CD4-positive, CD25-positive, alpha-beta regulatory T cell (primary cell): ENCODE measurements around the gene RELB. TPM values are rescaled to one million over a fixed set of nuclear protein-coding genes. Genes with fewer than 3 reads are reported as not detected.

Source experiments
- ATAC-seq, 2 donors: fragments of 150-1000 bp; cut with Tn5 transposase; one replicate each; pipeline ENCODE4 v1.10.0; 2021; ENCODE audit warnings: low read depth in 2 of 2, moderate number of reproducible peaks in 2 of 2, moderate library complexity in 1 of 2
- DNase-seq, 3 donors: peaks; one replicate each; pipeline versions ENCODE4 v3.0.0 to v3.0.0-alpha.2; 2012 to 2022; ENCODE audit warnings: mixed read lengths in 1 of 3
- H3K27ac ChIP-seq: one replicate; pipeline ENCODE4 v1.7.0; 2013; ENCODE audit warnings: mild to moderate bottlenecking, low read length; ENCODE audit not compliant: insufficient read depth, poor library complexity, severe bottlenecking
- H3K27me3 ChIP-seq: one replicate; pipeline ENCODE4 v1.7.0; 2013; ENCODE audit warnings: low read length; ENCODE audit not compliant: control insufficient read depth, insufficient read depth
- H3K36me3 ChIP-seq: one replicate; pipeline ENCODE4 v1.7.0; 2013; ENCODE audit warnings: mild to moderate bottlenecking, low read length, moderate library complexity; ENCODE audit not compliant: control insufficient read depth, insufficient read depth
- H3K4me1 ChIP-seq: 2 replicates; pipeline ENCODE4 v1.7.0; 2013; ENCODE audit warnings: mild to moderate bottlenecking, low read length; ENCODE audit not compliant: insufficient read depth, control insufficient read depth, poor library complexity, severe bottlenecking
- H3K4me3 ChIP-seq: one replicate; pipeline ENCODE4 v1.7.0; 2013; ENCODE audit warnings: low read depth, mild to moderate bottlenecking, low read length, moderate library complexity
- H3K9me3 ChIP-seq, 2 experiments: 1 replicate in 1 of 2; 2 replicates in 1 of 2; pipeline ENCODE4 v1.7.0; 2013; ENCODE audit warnings: low read length in 2 of 2, mild to moderate bottlenecking in 1 of 2, moderate library complexity in 1 of 2; ENCODE audit not compliant: control insufficient read depth in 2 of 2
- H3K27ac Mint-ChIP-seq, 3 donors: one replicate each; pipeline ENCODE4 v1.8.0; 2020 to 2022; ENCODE audit warnings: mild to moderate bottlenecking in 3 of 3, mixed read lengths in 3 of 3, moderate library complexity in 2 of 3
- H3K27me3 Mint-ChIP-seq: one replicate; pipeline ENCODE4 v1.8.0; 2022; ENCODE audit warnings: mild to moderate bottlenecking, mixed read lengths
- H3K36me3 Mint-ChIP-seq: one replicate; pipeline ENCODE4 v1.8.0; 2020; ENCODE audit warnings: mixed read lengths
- H3K4me1 Mint-ChIP-seq, 4 donors: one replicate each; pipeline ENCODE4 v1.8.0; 2020 to 2022; ENCODE audit warnings: mixed read lengths in 4 of 4, mild to moderate bottlenecking in 1 of 4
- H3K4me3 Mint-ChIP-seq, 4 donors: one replicate each; pipeline ENCODE4 v1.8.0; 2020 to 2022; ENCODE audit warnings: mild to moderate bottlenecking in 4 of 4, mixed read lengths in 4 of 4, moderate library complexity in 3 of 4
- H3K9me3 Mint-ChIP-seq, 7 donors: one replicate each; pipeline ENCODE4 v1.8.0; 2020 to 2022; ENCODE audit warnings: mixed read lengths in 7 of 7, mild to moderate bottlenecking in 3 of 7, moderate library complexity in 2 of 7
- polyA plus RNA-seq, 4 donors: library from polyadenylated mRNA; unstranded; fragments of 300-500 nt; fragmentation: Illumina TruSeq; gene quantifications; one replicate each; pipeline ENCODE4 v1.2.3, GENCODE V29; 2021
- total RNA-seq: library from RNA; stranded (reverse); gene quantifications from one replicate; pipeline ENCODE4 v1.2.3, GENCODE V29; 2022

Gene RELB
- total and polyA plus RNA-seq, 5 donors from 2014 or later, result 5.5 to 107 (median 10.6) TPM

GRCh38 chr19:45068041-45068440 is 66.8 kb downstream of the RELB start:
- Mint-ChIP-seq H3K4me1 (peaks cover 0 to 3% (median 0%) of the 10 kb centered on the region in 4 donors), H3K36me3 (peaks cover 14% of the 10 kb centered on the region), H3K27ac (no peak overlapping the region), H3K27me3 (no peaks in the 10 kb centered on the region), H3K9me3 (peaks cover 0 to 2% (median 0%) of the 10 kb centered on the region in 7 donors), H3K4me3 (no peak overlapping the region)
- Histone ChIP-seq H3K4me3 (no peak overlapping the region), H3K27ac (no peak overlapping the region), H3K27me3 (no peaks in the 10 kb centered on the region), H3K9me3 (no peaks in the 10 kb centered on the region), H3K4me1 (no peaks in the 10 kb centered on the region), H3K36me3 (peaks cover 43% of the 10 kb centered on the region)
- DNase-seq, result no peak
- no peak for ATAC-seq

GRCh38 chr19:45069056-45069455 is 67.8 kb downstream of the RELB start:
- no peak overlapping the region for H3K4me3 Mint-ChIP-seq
- peaks cover 0 to 3% (median 0%) of the 10 kb centered on the region in 4 donors for H3K4me1 Mint-ChIP-seq
- H3K9me3 ChIP-seq, result no peaks in the 10 kb centered on the region
- H3K9me3 Mint-ChIP-seq, result peaks cover 0 to 2% (median 0%) of the 10 kb centered on the region in 7 donors
- peaks cover 14% of the 10 kb centered on the region for H3K36me3 Mint-ChIP-seq
- no peaks in the 10 kb centered on the region for H3K4me1 ChIP-seq
- H3K4me3 ChIP-seq, result no peak overlapping the region
- H3K27me3 ChIP-seq, result no peaks in the 10 kb centered on the region
- ATAC-seq, result no peak
- DNase-seq, result no peak
- no peak overlapping the region for H3K27ac ChIP-seq
- H3K27me3 Mint-ChIP-seq, result no peaks in the 10 kb centered on the region
- peaks cover 36% of the 10 kb centered on the region for H3K36me3 ChIP-seq
- H3K27ac Mint-ChIP-seq, result no peak overlapping the region

GRCh38 chr19:45070214-45070613 is 69.0 kb downstream of the RELB start:
- H3K4me1 ChIP-seq, result peaks cover 4% of the 10 kb centered on the region
- H3K4me3 Mint-ChIP-seq, result no peak overlapping the region
- H3K27ac ChIP-seq, result no peak overlapping the region
- peaks cover 0 to 8% (median 5%) of the 10 kb centered on the region in 4 donors for H3K4me1 Mint-ChIP-seq
- no peaks in the 10 kb centered on the region for H3K9me3 ChIP-seq
- no peak for DNase-seq
- H3K27me3 ChIP-seq, result no peaks in the 10 kb centered on the region
- H3K36me3 ChIP-seq, result peaks cover 32% of the 10 kb centered on the region
- no peak overlapping the region for H3K27ac Mint-ChIP-seq
- ATAC-seq, result no peak
- no peak overlapping the region for H3K4me3 ChIP-seq
- peaks cover 14% of the 10 kb centered on the region for H3K36me3 Mint-ChIP-seq
- peaks cover 0 to 2% (median 0%) of the 10 kb centered on the region in 7 donors for H3K9me3 Mint-ChIP-seq
- no peaks in the 10 kb centered on the region for H3K27me3 Mint-ChIP-seq

- peaks cover 10% of the 10 kb centered on the region for H3K36me3 Mint-ChIP-seq
- ATAC-seq, result no peak
- Histone ChIP-seq H3K4me3 (no peak overlapping the region), H3K36me3 (peaks cover 28% of the 10 kb centered on the region), H3K9me3 (no peaks in the 10 kb centered on the region), H3K27ac (no peak overlapping the region), H3K4me1 (peaks cover 10% of the 10 kb centered on the region), H3K27me3 (no peaks in the 10 kb centered on the region)
- H3K4me1 Mint-ChIP-seq, result peaks cover 0 to 12% (median 5%) of the 10 kb centered on the region in 4 donors
- H3K9me3 Mint-ChIP-seq, result peaks cover 0 to 2% (median 0%) of the 10 kb centered on the region in 7 donors
- no peaks in the 10 kb centered on the region for H3K27me3 Mint-ChIP-seq
- H3K4me3 Mint-ChIP-seq, result no peak overlapping the region
- DNase-seq, result no peak
- H3K27ac Mint-ChIP-seq, result no peak overlapping the region
These were observed 69.7 kb downstream of the RELB start for GRCh38 chr19:45070861-45071544.

GRCh38 chr19:45071545-45071938 is 70.3 kb downstream of the RELB start:
- H3K9me3 ChIP-seq, result no peaks in the 10 kb centered on the region
- Mint-ChIP-seq H3K27me3 (no peaks in the 10 kb centered on the region), H3K36me3 (peaks cover 10% of the 10 kb centered on the region), H3K9me3 (peaks cover 0 to 2% (median 0%) of the 10 kb centered on the region in 7 donors), H3K4me1 (peaks cover 2 to 15% (median 6%) of the 10 kb centered on the region in 4 donors), H3K4me3 (no peak overlapping the region), H3K27ac (no peak overlapping the region)
- no peaks in the 10 kb centered on the region for H3K27me3 ChIP-seq
- no peak for DNase-seq
- H3K36me3 ChIP-seq, result peaks cover 28% of the 10 kb centered on the region
- H3K4me3 ChIP-seq, result no peak overlapping the region
- H3K4me1 ChIP-seq, result peaks cover 13% of the 10 kb centered on the region
- no peak overlapping the region for H3K27ac ChIP-seq
- ATAC-seq, result no peak

GRCh38 chr19:45071969-45072790 is 70.9 kb downstream of the RELB start:
- peaks cover 19% of the 10 kb centered on the region for H3K4me1 ChIP-seq
- Mint-ChIP-seq H3K9me3 (no peaks in the 10 kb centered on the region), H3K27me3 (no peaks in the 10 kb centered on the region), H3K4me1 (peaks cover 6 to 22% (median 12%) of the 10 kb centered on the region in 4 donors), H3K36me3 (peaks cover 10% of the 10 kb centered on the region), H3K27ac (no peak overlapping the region), H3K4me3 (peak overlapping the region in 2 of 4 donors; percentile 43 to 61)
- ATAC-seq (no peak), DNase-seq (no peak)
- no peak overlapping the region for H3K4me3 ChIP-seq
- no peaks in the 10 kb centered on the region for H3K9me3 ChIP-seq
- H3K36me3 ChIP-seq, result peaks cover 28% of the 10 kb centered on the region
- no peak overlapping the region for H3K27ac ChIP-seq
- H3K27me3 ChIP-seq, result no peaks in the 10 kb centered on the region

- H3K4me1 Mint-ChIP-seq, result peaks cover 6 to 38% (median 21%) of the 10 kb centered on the region in 4 donors
- ATAC-seq, result no peak
- peak overlapping the region; percentile 71 to 86 (median 80) for H3K4me3 Mint-ChIP-seq
- H3K4me3 ChIP-seq, result no peak overlapping the region
- H3K27ac Mint-ChIP-seq, result peak overlapping the region; percentile 7 to 83 (median 74)
- no peaks in the 10 kb centered on the region for H3K27me3 Mint-ChIP-seq
- H3K27me3 ChIP-seq, result no peaks in the 10 kb centered on the region
- H3K9me3 ChIP-seq, result no peaks in the 10 kb centered on the region
- peaks cover 36% of the 10 kb centered on the region for H3K4me1 ChIP-seq
- H3K36me3 Mint-ChIP-seq, result peaks cover 3% of the 10 kb centered on the region
- no peak for DNase-seq
- no peaks in the 10 kb centered on the region for H3K9me3 Mint-ChIP-seq
- H3K36me3 ChIP-seq, result peaks cover 11% of the 10 kb centered on the region
- H3K27ac ChIP-seq, result peak overlapping the region; percentile 41
These were observed 73.6 kb downstream of the RELB start for GRCh38 chr19:45074744-45075300.
